H9 (cell line): Measurements from ENCODE around the gene MUC5B. TPM values are rescaled to one million over a fixed set of nuclear protein-coding genes. Genes with fewer than 3 reads are reported as not detected.

Experiments
- DNase-seq: peaks from one replicate; pipeline ENCODE4 v3.0.0-alpha.2; 2017
- H2AFZ ChIP-seq: one replicate; pipeline ENCODE4 v1.6.1; 2013; ENCODE audit warnings: mild to moderate bottlenecking, low read length, control low read depth, moderate library complexity
- H2AK5ac ChIP-seq: 2 replicates; pipeline ENCODE4 v1.6.1; 2013; ENCODE audit warnings: low read length, control low read depth, mixed read lengths; ENCODE audit not compliant: insufficient read length
- H2BK120ac ChIP-seq: one replicate; pipeline ENCODE4 v1.6.1; 2013; ENCODE audit warnings: low read depth, mild to moderate bottlenecking, low read length, control low read depth, inconsistent platforms; ENCODE audit not compliant: poor library complexity, severe bottlenecking
- H2BK12ac ChIP-seq: 2 replicates; pipeline ENCODE4 v1.6.1; 2013; ENCODE audit warnings: low read length, control low read depth, mixed read lengths, low read depth; ENCODE audit not compliant: insufficient read length
- H2BK15ac ChIP-seq: 2 replicates; pipeline ENCODE4 v1.6.1; 2013; ENCODE audit warnings: low read depth, low read length, control low read depth
- H2BK20ac ChIP-seq: one replicate; pipeline ENCODE4 v1.6.1; 2013; ENCODE audit warnings: low read depth, mild to moderate bottlenecking, low read length, control low read depth, inconsistent platforms; ENCODE audit not compliant: poor library complexity, severe bottlenecking
- H2BK5ac ChIP-seq: 2 replicates; pipeline ENCODE4 v1.6.1; 2013; ENCODE audit warnings: low read length, control low read depth, mixed read lengths; ENCODE audit not compliant: insufficient read length
- H3K14ac ChIP-seq: 2 replicates; pipeline ENCODE4 v1.6.1; 2013; ENCODE audit warnings: low read length, control low read depth; ENCODE audit not compliant: insufficient read depth
- H3K18ac ChIP-seq: 2 replicates; pipeline ENCODE4 v1.6.1; 2013; ENCODE audit warnings: low read depth, mild to moderate bottlenecking, mixed read lengths, low read length, control low read depth; ENCODE audit not compliant: insufficient read length
- H3K23ac ChIP-seq: 2 replicates; pipeline ENCODE4 v1.6.1; 2013; ENCODE audit warnings: low read length, control low read depth, mixed read lengths, low read depth; ENCODE audit not compliant: insufficient read length
- H3K23me2 ChIP-seq: 2 replicates; pipeline ENCODE4 v1.6.1; 2013; ENCODE audit warnings: low read depth, mild to moderate bottlenecking, mixed read lengths, low read length, control low read depth; ENCODE audit not compliant: insufficient read length, poor library complexity, severe bottlenecking
- H3K27ac ChIP-seq: 2 replicates; pipeline ENCODE4 v1.5.1; 2013; ENCODE audit warnings: low read length, control low read depth, mixed read lengths, low read depth; ENCODE audit not compliant: insufficient read length
- H3K27me3 ChIP-seq: 2 replicates; pipeline ENCODE4 v1.6.1; 2013; ENCODE audit warnings: low read length, control low read depth, inconsistent platforms; ENCODE audit not compliant: insufficient read depth
- H3K4ac ChIP-seq: 2 replicates; pipeline ENCODE4 v1.6.1; 2013; ENCODE audit warnings: low read depth, mild to moderate bottlenecking, control low read depth, inconsistent platforms, low read length, moderate library complexity
- H3K4me1 ChIP-seq: 2 replicates; pipeline ENCODE4 v1.6.1; 2013; ENCODE audit warnings: low read length, control low read depth, inconsistent platforms; ENCODE audit not compliant: insufficient read depth
- H3K4me2 ChIP-seq: 2 replicates; pipeline ENCODE4 v1.6.1; 2013; ENCODE audit warnings: low read length, control low read depth, mixed read lengths; ENCODE audit not compliant: insufficient read length, insufficient read depth
- H3K56ac ChIP-seq: 2 replicates; pipeline ENCODE4 v1.6.1; 2013; ENCODE audit warnings: low read depth, mild to moderate bottlenecking, mixed read lengths, low read length, control low read depth; ENCODE audit not compliant: insufficient read length
- H3K79me1 ChIP-seq: 2 replicates; pipeline ENCODE4 v1.6.1; 2013; ENCODE audit warnings: low read depth, mild to moderate bottlenecking, moderate library complexity, low read length, control low read depth, inconsistent platforms; ENCODE audit not compliant: insufficient read depth, poor library complexity, severe bottlenecking
- H3K79me2 ChIP-seq: 2 replicates; pipeline ENCODE4 v1.6.1; 2013; ENCODE audit warnings: low read length, control low read depth, inconsistent platforms; ENCODE audit not compliant: insufficient read depth
- H3K9ac ChIP-seq: 2 replicates; pipeline ENCODE4 v1.6.1; 2013; ENCODE audit warnings: low read length, control low read depth, mixed read lengths; ENCODE audit not compliant: insufficient read length; ENCODE audit errors: extremely low read depth
- H3K9me3 ChIP-seq: one replicate; pipeline ENCODE4 v1.6.1; 2013; ENCODE audit warnings: low read depth, low read length, inconsistent platforms; ENCODE audit not compliant: control insufficient read depth
- H3T11ph ChIP-seq: one replicate; pipeline ENCODE4 v1.6.1; 2013; ENCODE audit warnings: mild to moderate bottlenecking, low read length, control low read depth, inconsistent platforms
- H4K20me1 ChIP-seq: one replicate; pipeline ENCODE4 v1.6.1; 2013; ENCODE audit not compliant: control insufficient read depth, insufficient read length, insufficient read depth
- H4K5ac ChIP-seq: 2 replicates; pipeline ENCODE4 v1.6.1; 2013; ENCODE audit warnings: low read depth, mild to moderate bottlenecking, mixed read lengths, low read length, control low read depth; ENCODE audit not compliant: insufficient read length
- H4K8ac ChIP-seq: replicated peaks from 2 replicates; pipeline ENCODE4 v1.6.1; 2013; ENCODE audit warnings: low read length, control low read depth, mixed read lengths, low read depth; ENCODE audit not compliant: insufficient read length
- H4K91ac ChIP-seq: 2 replicates; pipeline ENCODE4 v1.6.1; 2013; ENCODE audit warnings: low read depth, mild to moderate bottlenecking, moderate library complexity, mixed read lengths, low read length, control low read depth; ENCODE audit not compliant: insufficient read length
- H3K27ac Mint-ChIP-seq, 3 experiments: 2 replicates in 2 of 3; 3 replicates in 1 of 3; pipeline ENCODE4 v1.8.0; 2020 to 2021; ENCODE audit warnings: mixed read lengths in 3 of 3, mild to moderate bottlenecking in 1 of 3, moderate library complexity in 1 of 3
- H3K27me3 Mint-ChIP-seq: 2 replicates; pipeline ENCODE4 v1.8.0; 2021; ENCODE audit warnings: low read depth, mild to moderate bottlenecking, moderate library complexity, mixed read lengths
- H3K36me3 Mint-ChIP-seq, 3 experiments: 2 replicates in 2 of 3; 3 replicates in 1 of 3; pipeline ENCODE4 v1.8.0; 2020 to 2021; ENCODE audit warnings: low read depth in 3 of 3, mixed read lengths in 3 of 3; ENCODE audit not compliant: insufficient read depth in 1 of 3
- H3K4me1 Mint-ChIP-seq, 2 experiments: 2 replicates each; pipeline ENCODE4 v1.8.0; 2020; ENCODE audit warnings: mixed read lengths in 2 of 2
- H3K4me3 Mint-ChIP-seq, 2 experiments: 2 replicates in 1 of 2; 3 replicates in 1 of 2; pipeline ENCODE4 v1.8.0; 2020 to 2021; ENCODE audit warnings: mild to moderate bottlenecking in 2 of 2, mixed read lengths in 2 of 2, moderate library complexity in 1 of 2
- H3K9me3 Mint-ChIP-seq, 2 experiments: 2 replicates in 1 of 2; 3 replicates in 1 of 2; pipeline ENCODE4 v1.8.0; 2020; ENCODE audit warnings: mild to moderate bottlenecking in 2 of 2, mixed read lengths in 2 of 2, moderate library complexity in 1 of 2
- WGBS: extraction: QIAGEN DNeasy Blood & Tissue Kit; methylation state at CpG from one replicate; pipeline ENCODE4 v1.1.7; 2013; ENCODE audit warnings: missing lambda C conversion rate, low lambda C conversion rate, mixed read lengths; ENCODE audit not compliant: insufficient read length; ENCODE audit errors: extremely low coverage; 5-methylcytosine and 5-hydroxymethylcytosine counted together
- total RNA-seq: library from RNA; stranded (reverse); gene quantifications from 2 replicates; pipeline ENCODE4 v1.2.1, GENCODE V29; 2021
- TF ChIP-seq, protein P1 (sequence below): fragments of 200-600 bp; sonication (generic); conservative IDR thresholded peaks from 3 replicates; pipeline ENCODE4 v1.8.0; 2021; ENCODE audit warnings: antibody characterized with exemption, mild to moderate bottlenecking

Gene MUC5B
- total RNA-seq, 1 experiment from 2014 or later, result not detected

DNA sequence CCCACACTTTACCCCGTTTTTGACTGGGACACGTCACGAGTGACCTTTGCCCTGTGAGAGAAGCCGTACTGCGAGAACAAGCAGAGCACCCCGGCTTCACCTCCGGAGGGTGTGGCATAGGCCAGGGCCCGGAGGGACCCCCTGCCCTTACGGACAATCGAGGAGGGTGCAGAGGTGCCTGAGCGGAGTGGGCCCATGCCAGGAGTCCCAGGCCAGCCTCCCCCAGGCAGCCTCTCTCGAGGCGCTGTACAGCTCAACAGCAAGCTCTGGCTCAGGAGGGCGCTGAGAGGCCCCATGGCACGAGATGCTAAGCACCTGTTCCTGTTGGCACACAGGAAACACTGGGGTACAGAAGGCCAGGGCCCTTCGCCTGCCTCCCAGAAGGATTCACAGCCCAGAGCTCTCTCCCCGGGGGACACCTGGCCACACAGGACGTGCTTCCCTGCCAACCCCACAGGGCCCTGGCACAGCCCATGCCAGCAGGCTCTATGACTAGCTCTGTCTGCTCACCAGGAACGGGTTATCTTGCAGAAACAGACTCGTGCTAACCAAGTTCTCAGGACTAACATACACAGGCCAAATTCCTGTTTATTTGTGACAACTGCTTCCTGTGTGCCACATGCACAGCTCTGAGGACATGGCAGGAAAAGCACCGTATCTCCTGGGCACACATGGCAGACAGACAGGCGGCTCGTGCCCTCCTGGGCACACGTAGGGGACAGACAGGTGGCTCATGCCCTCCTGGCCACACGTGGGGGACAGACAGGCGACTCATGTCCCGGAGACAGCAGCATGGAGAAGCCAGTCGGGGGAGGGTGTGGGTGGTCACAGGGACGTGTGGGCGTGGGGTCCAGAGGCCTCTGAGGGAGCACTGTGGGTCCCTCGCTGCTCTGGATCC is 75.0 kb downstream of the MUC5B start:
- Histone ChIP-seq H2BK5ac (no peak overlapping the region), H2BK20ac (no peak overlapping the region), H4K5ac (no peak overlapping the region), H3K9ac (no peak overlapping the region), H4K8ac (no peak overlapping the region), H3K9me3 (no peaks in the 10 kb centered on the region), H3K4me1 (no peaks in the 10 kb centered on the region; the same call in 1 of the 2 replicates), H3K27me3 (no peaks in the 10 kb centered on the region), H2BK120ac (no peak overlapping the region), H3K4ac (no peak overlapping the region; the same call in 1 of the 2 replicates), H3K56ac (no peak overlapping the region), H3K79me2 (peaks cover 1% of the 10 kb centered on the region; the same call in 1 of the 2 replicates), H2AK5ac (no peak overlapping the region), H3K79me1 (peaks cover 14% of the 10 kb centered on the region), H3K23me2 (no peaks in the 10 kb centered on the region), H2BK15ac (no peak overlapping the region), H3K18ac (no peak overlapping the region), H3K23ac (no peak overlapping the region), H3K4me2 (no peak overlapping the region), H4K20me1 (no peaks in the 10 kb centered on the region), H3K27ac (no peak overlapping the region), H3T11ph (no peak overlapping the region), H2BK12ac (no peak overlapping the region), H2AFZ (no peak overlapping the region), H4K91ac (no peak overlapping the region), H3K14ac (no peak overlapping the region; the same call in 1 of the 2 replicates)
- Mint-ChIP-seq H3K27ac (no peak overlapping the region; a peak in 2 of 7 replicates), H3K4me3 (no peak overlapping the region), H3K27me3 (no peaks in the 10 kb centered on the region), H3K9me3 (no peaks in the 10 kb centered on the region), H3K36me3 (peaks cover 4 to 18% (median 5%) of the 10 kb centered on the region in 3 experiments; a peak in 5 of 7 replicates), H3K4me1 (peaks cover 15 to 25% of the 10 kb centered on the region in 2 experiments)
- peak; percentile 13 for DNase-seq
- TF ChIP-seq, protein P1, sequence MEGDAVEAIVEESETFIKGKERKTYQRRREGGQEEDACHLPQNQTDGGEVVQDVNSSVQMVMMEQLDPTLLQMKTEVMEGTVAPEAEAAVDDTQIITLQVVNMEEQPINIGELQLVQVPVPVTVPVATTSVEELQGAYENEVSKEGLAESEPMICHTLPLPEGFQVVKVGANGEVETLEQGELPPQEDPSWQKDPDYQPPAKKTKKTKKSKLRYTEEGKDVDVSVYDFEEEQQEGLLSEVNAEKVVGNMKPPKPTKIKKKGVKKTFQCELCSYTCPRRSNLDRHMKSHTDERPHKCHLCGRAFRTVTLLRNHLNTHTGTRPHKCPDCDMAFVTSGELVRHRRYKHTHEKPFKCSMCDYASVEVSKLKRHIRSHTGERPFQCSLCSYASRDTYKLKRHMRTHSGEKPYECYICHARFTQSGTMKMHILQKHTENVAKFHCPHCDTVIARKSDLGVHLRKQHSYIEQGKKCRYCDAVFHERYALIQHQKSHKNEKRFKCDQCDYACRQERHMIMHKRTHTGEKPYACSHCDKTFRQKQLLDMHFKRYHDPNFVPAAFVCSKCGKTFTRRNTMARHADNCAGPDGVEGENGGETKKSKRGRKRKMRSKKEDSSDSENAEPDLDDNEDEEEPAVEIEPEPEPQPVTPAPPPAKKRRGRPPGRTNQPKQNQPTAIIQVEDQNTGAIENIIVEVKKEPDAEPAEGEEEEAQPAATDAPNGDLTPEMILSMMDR, result no peak
- WGBS, result no CpG with 5 or more reads among the region's 31 CpGs
